Measurements from ENCODE around the gene SSBP3.

SSBP3 gene

GRCh38 chr1:54275349-54275748, 130.8 kb downstream of the SSBP3 start:
- no peak for DNase-seq (ENCODE audit: low spot score)
- in situ Hi-C loops (cut with MboI; ENCODE audit: low pct_unique_long_range_greater_than_20kb, low sequenced_read_pairs, unreplicated experiment), result no loop called here
- TF ChIP-seq CTCF (IDR thresholded peaks at IDR 0.05; ENCODE audit: extremely low read depth, insufficient read depth, missing control alignments), result no peak

GRCh38 chr1:54274881-54275280, 131.3 kb downstream of the SSBP3 start:
- DNase-seq (ENCODE audit: low spot score), result no peak
- in situ Hi-C loops (cut with MboI; ENCODE audit: low pct_unique_long_range_greater_than_20kb, low sequenced_read_pairs, unreplicated experiment), result no loop called here
- no peak for TF ChIP-seq CTCF (IDR thresholded peaks at IDR 0.05; ENCODE audit: extremely low read depth, insufficient read depth, missing control alignments)

- in situ Hi-C loops (cut with MboI; ENCODE audit: low pct_unique_long_range_greater_than_20kb, low sequenced_read_pairs, unreplicated experiment), result no loop called here
- DNase-seq (ENCODE audit: low spot score), result no peak
- no peak for TF ChIP-seq CTCF (IDR thresholded peaks at IDR 0.05; ENCODE audit: extremely low read depth, insufficient read depth, missing control alignments)
These were observed 131.7 kb downstream of the SSBP3 start for GRCh38 chr1:54274448-54274847.

- no peak for DNase-seq (ENCODE audit: low spot score)
- in situ Hi-C loops (cut with MboI; ENCODE audit: low pct_unique_long_range_greater_than_20kb, low sequenced_read_pairs, unreplicated experiment), result no loop called here
- no peak for TF ChIP-seq CTCF (IDR thresholded peaks at IDR 0.05; ENCODE audit: extremely low read depth, insufficient read depth, missing control alignments)
These were observed 132.4 kb downstream of the SSBP3 start for GRCh38 chr1:54273795-54274163.

- no peak for DNase-seq (ENCODE audit: low spot score)
- TF ChIP-seq CTCF (IDR thresholded peaks at IDR 0.05; ENCODE audit: extremely low read depth, insufficient read depth, missing control alignments), result no peak
- in situ Hi-C loops (cut with MboI; ENCODE audit: low pct_unique_long_range_greater_than_20kb, low sequenced_read_pairs, unreplicated experiment), result no loop called here
These were observed 133.0 kb downstream of the SSBP3 start for GRCh38 chr1:54273092-54273794.

GRCh38 chr1:54272772-54273091, 133.5 kb downstream of the SSBP3 start:
- in situ Hi-C loops (cut with MboI; ENCODE audit: low pct_unique_long_range_greater_than_20kb, low sequenced_read_pairs, unreplicated experiment), result no loop called here
- TF ChIP-seq CTCF (IDR thresholded peaks at IDR 0.05; ENCODE audit: extremely low read depth, insufficient read depth, missing control alignments), result no peak
- no peak for DNase-seq (ENCODE audit: low spot score)

GRCh38 chr1:54272134-54272533, 134.1 kb downstream of the SSBP3 start:
- TF ChIP-seq CTCF (IDR thresholded peaks at IDR 0.05; ENCODE audit: extremely low read depth, insufficient read depth, missing control alignments), result no peak
- no peak for DNase-seq (ENCODE audit: low spot score)
- in situ Hi-C loops (cut with MboI; ENCODE audit: low pct_unique_long_range_greater_than_20kb, low sequenced_read_pairs, unreplicated experiment), result no loop called here

All from GM13977 (cell line).